Lower lobe of right lung (tissue), 2 donors: Measurements from ENCODE around the gene NRP1. TPM values are rescaled to one million over a fixed set of nuclear protein-coding genes. Genes with fewer than 3 reads are reported as not detected.

Experiments
- ATAC-seq, 2 donors: fragments of 200-7000 bp; cut with Tn5 transposase; one replicate each; pipeline ENCODE4 v1.9.1; 2020 to 2022; ENCODE audit warnings: mild to moderate bottlenecking in 2 of 2, moderate library complexity in 2 of 2
- DNase-seq: peaks from one replicate; pipeline ENCODE4 v3.0.0-alpha.2; 2020
- H3K27ac ChIP-seq: fragments of 200-600 bp; one replicate; pipeline ENCODE4 v1.8.0; 2022
- H3K27me3 ChIP-seq: fragments of 200-600 bp; one replicate; pipeline ENCODE4 v1.8.0; 2022; ENCODE audit warnings: low read depth
- H3K36me3 ChIP-seq: fragments of 200-600 bp; one replicate; pipeline ENCODE4 v1.8.0; 2022; ENCODE audit warnings: mild to moderate bottlenecking
- H3K4me1 ChIP-seq: fragments of 200-600 bp; one replicate; pipeline ENCODE4 v1.8.0; 2022
- H3K4me3 ChIP-seq: fragments of 200-600 bp; one replicate; pipeline ENCODE4 v1.8.0; 2022; ENCODE audit warnings: mild to moderate bottlenecking
- H3K9me3 ChIP-seq: fragments of 200-600 bp; one replicate; pipeline ENCODE4 v1.8.0; 2022
- CTCF ChIP-seq: fragments of 200-600 bp; IDR thresholded peaks from one replicate; pipeline ENCODE4 v1.8.0; 2022; ENCODE audit warnings: antibody characterized with exemption, mild to moderate bottlenecking
- intact Hi-C: fragments of 100-400 bp; cut with DNase I; formaldehyde crosslinking; loops from one replicate; pipeline ENCODE4 v1.11.0; 2022
- total RNA-seq: library from RNA; stranded (reverse); fragmentation: NEBNext Ultra II Directional; extraction: Animal tissue kit (Norgen Biotek cat#: 25700); gene quantifications from one replicate; pipeline ENCODE4 v1.2.1, GENCODE V29; 2021
- donor health status: DM: no; HTN: yes; CAD: no; lungs with severe emphysema.

NRP1 gene
- total RNA-seq, 1 donor from 2014 or later: 127 TPM

- H3K4me1 ChIP-seq: peaks cover 33% of the 10 kb centered on the region
- H3K36me3 ChIP-seq: peaks cover 26% of the 10 kb centered on the region
- TF ChIP-seq CTCF: no peak
- H3K27me3 ChIP-seq: no peaks in the 10 kb centered on the region
- DNase-seq: no peak
- ATAC-seq: no peak
- H3K27ac ChIP-seq: no peak overlapping the region
- H3K4me3 ChIP-seq: no peak overlapping the region
- intact Hi-C loops: no loop called here
- H3K9me3 ChIP-seq: no peaks in the 10 kb centered on the region
These were observed 62.4 kb downstream of the NRP1 start for GRCh38 chr10:33271969-33272583.

- H3K4me3 ChIP-seq: no peak overlapping the region
- no peak for DNase-seq
- H3K9me3 ChIP-seq: no peaks in the 10 kb centered on the region
- no peaks in the 10 kb centered on the region for H3K27me3 ChIP-seq
- peaks cover 24% of the 10 kb centered on the region for H3K4me1 ChIP-seq
- H3K27ac ChIP-seq: no peak overlapping the region
- H3K36me3 ChIP-seq: peaks cover 26% of the 10 kb centered on the region
- intact Hi-C loops: no loop called here
- TF ChIP-seq CTCF: no peak
- no peak for ATAC-seq
These were observed 63.5 kb downstream of the NRP1 start for GRCh38 chr10:33270971-33271370.

- Histone ChIP-seq H3K4me3 (no peak overlapping the region), H3K27me3 (no peaks in the 10 kb centered on the region), H3K4me1 (peaks cover 15% of the 10 kb centered on the region), H3K9me3 (no peaks in the 10 kb centered on the region), H3K36me3 (peaks cover 38% of the 10 kb centered on the region), H3K27ac (no peak overlapping the region)
- intact Hi-C loops: no loop called here
- ATAC-seq (no peak), DNase-seq (no peak)
- TF ChIP-seq CTCF: no peak
These were observed 66.8 kb downstream of the NRP1 start for GRCh38 chr10:33267708-33268107.

DNA sequence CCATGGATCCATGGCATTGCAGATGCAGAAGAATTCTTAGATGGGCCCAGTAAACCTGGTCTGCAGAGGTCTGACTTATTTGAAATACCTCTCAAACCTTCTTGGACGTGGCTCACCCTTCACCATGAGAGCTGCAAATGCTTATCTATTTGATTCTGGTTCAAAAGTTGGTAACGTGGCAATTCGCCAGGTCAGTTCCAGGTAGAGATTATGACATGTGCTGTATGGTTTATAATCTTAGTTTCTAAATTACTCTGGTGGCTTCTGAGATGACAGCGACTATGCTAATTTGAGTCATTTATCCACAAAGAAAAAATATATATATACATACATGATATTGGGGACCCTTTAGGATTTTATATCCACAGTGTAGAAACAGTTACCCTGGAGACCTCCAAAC, 68.8 kb downstream of the NRP1 start:
- DNase-seq (no peak), ATAC-seq (no peak)
- peaks cover 4% of the 10 kb centered on the region for H3K4me1 ChIP-seq
- H3K36me3 ChIP-seq: peaks cover 50% of the 10 kb centered on the region
- intact Hi-C loops: no loop called here
- no peaks in the 10 kb centered on the region for H3K27me3 ChIP-seq
- H3K4me3 ChIP-seq: no peak overlapping the region
- no peaks in the 10 kb centered on the region for H3K9me3 ChIP-seq
- no peak overlapping the region for H3K27ac ChIP-seq
- TF ChIP-seq CTCF: no peak

- TF ChIP-seq CTCF: no peak
- ATAC-seq (no peak), DNase-seq (no peak)
- H3K4me1 ChIP-seq: peaks cover 4% of the 10 kb centered on the region
- H3K27me3 ChIP-seq: no peaks in the 10 kb centered on the region
- H3K36me3 ChIP-seq: peaks cover 38% of the 10 kb centered on the region
- intact Hi-C loops: no loop called here
- H3K9me3 ChIP-seq: no peaks in the 10 kb centered on the region
- no peak overlapping the region for H3K4me3 ChIP-seq
- no peak overlapping the region for H3K27ac ChIP-seq
These were observed 71.0 kb downstream of the NRP1 start for GRCh38 chr10:33263453-33263852.
